ENCODE data around the gene TMEM134. TPM values are rescaled to one million over a fixed set of nuclear protein-coding genes. Genes with fewer than 3 reads are reported as not detected.
A peak's percentile ranks its signal among the peaks of the same experiment; 100 is the strongest.
"Not testable (repeated sequence)": the region's sequence is repeated elsewhere in the genome, so short reads cannot be mapped to it uniquely, and the experiment has no call there.

The TMEM134 gene
- total RNA-seq, 3 donors from 2014 or later (not counting 1 experiment from before 2014, with no cell fraction given) = 57.8 to 65.7 (median 61.2) TPM

GRCh38 chr11:67486481-67487195 lies 17.6 kb upstream of the TMEM134 start:
- peak overlapping the region; percentile 97 to 98 for H3K27ac Mint-ChIP-seq
- H3K4me1 Mint-ChIP-seq = peaks cover 55 to 62% of the 10 kb centered on the region in 2 donors
- intact Hi-C loops (cut with micrococcal nuclease) = no loop called here
- no peak for TF ChIP-seq CTCF (IDR thresholded peaks at IDR 0.05)
- no peaks in the 10 kb centered on the region for H3K9me3 ChIP-seq (ENCODE audit: control insufficient read depth, insufficient read depth, low read length)
- H3K36me3 Mint-ChIP-seq = no peaks in the 10 kb centered on the region
- peaks cover 60% of the 10 kb centered on the region for H3K4me1 ChIP-seq (ENCODE audit: control insufficient read depth, insufficient read depth, low read length)
- 52% methylated on average over 19 of the region's 20 CpGs for WGBS (ENCODE audit: insufficient coverage)
- H3K36me3 ChIP-seq (ENCODE audit: control insufficient read depth, insufficient read depth, low read length) = peaks cover 44% of the 10 kb centered on the region
- H3K27me3 Mint-ChIP-seq (ENCODE audit: low read depth in 2 of 2) = no peaks in the 10 kb centered on the region
- H3K4me3 Mint-ChIP-seq = peak overlapping the region; percentile 76
- H3K27me3 ChIP-seq (ENCODE audit: control insufficient read depth, insufficient read depth, low read length) = no peaks in the 10 kb centered on the region
- ATAC-seq = no peak
- H3K9me3 Mint-ChIP-seq = no peaks in the 10 kb centered on the region
- DNase-seq = peak in 1 of 2 donors; percentile 60
- no peak overlapping the region for H3K4me3 ChIP-seq (ENCODE audit: low read length)
- peak overlapping the region; percentile 74 for H3K27ac ChIP-seq (ENCODE audit: low read length)

GRCh38 chr11:67485873-67486361 lies 16.9 kb upstream of the TMEM134 start:
- Mint-ChIP-seq H3K4me1 (peaks cover 55 to 62% of the 10 kb centered on the region in 2 donors), H3K4me3 (peak overlapping the region; percentile 76), H3K27ac (peak overlapping the region; percentile 97 to 98)
- H3K9me3 ChIP-seq (ENCODE audit: control insufficient read depth, insufficient read depth, low read length); ATAC-seq; H3K27me3 ChIP-seq (ENCODE audit: control insufficient read depth, insufficient read depth, low read length); H3K27me3 Mint-ChIP-seq (ENCODE audit: low read depth in 2 of 2); H3K36me3 Mint-ChIP-seq; H3K4me3 ChIP-seq (ENCODE audit: low read length); H3K9me3 Mint-ChIP-seq: not testable (repeated sequence)
- DNase-seq = peak in 1 of 2 donors; percentile 66
- 40% methylated on average over 7 of the region's 7 CpGs for WGBS (ENCODE audit: insufficient coverage)
- peaks cover 60% of the 10 kb centered on the region for H3K4me1 ChIP-seq (ENCODE audit: control insufficient read depth, insufficient read depth, low read length)
- intact Hi-C loops (cut with micrococcal nuclease) = loop anchor here (2.0 kb wide), 1 partner anchor 19 kb away; the partner anchor contains the start of gene PITPNM1
- H3K27ac ChIP-seq (ENCODE audit: low read length) = peak overlapping the region; percentile 74
- peaks cover 36% of the 10 kb centered on the region for H3K36me3 ChIP-seq (ENCODE audit: control insufficient read depth, insufficient read depth, low read length)

GRCh38 chr11:67484847-67485311 lies 15.8 kb upstream of the TMEM134 start:
- WGBS (ENCODE audit: insufficient coverage) = 15% methylated on average over 11 of the region's 11 CpGs
- peak overlapping the region; percentile 99 for H3K4me3 Mint-ChIP-seq
- intact Hi-C loops (cut with micrococcal nuclease) = loop anchor here (2.0 to 5.0 kb wide), 2 partner anchors 20 to 83 kb away; partner anchors contain the start of genes PITPNM1, PPP1CA and TBC1D10C

More at GRCh38 chr11:67484847-67485311, 15.8 kb upstream of the TMEM134 start:
- no peaks in the 10 kb centered on the region for H3K27me3 ChIP-seq (ENCODE audit: control insufficient read depth, insufficient read depth, low read length)
- peak overlapping the region; percentile 74 for H3K27ac ChIP-seq (ENCODE audit: low read length)
- ATAC-seq (peak in 1 of 3 donors; percentile 19), DNase-seq (peak in 1 of 2 donors; percentile 80)
- Mint-ChIP-seq H3K4me1 (peaks cover 55 to 62% of the 10 kb centered on the region in 2 donors), H3K27me3 (ENCODE audit: low read depth in 2 of 2) (no peaks in the 10 kb centered on the region), H3K27ac (peak overlapping the region; percentile 97 to 98), H3K36me3 (no peaks in the 10 kb centered on the region), H3K9me3 (no peaks in the 10 kb centered on the region)
- TF ChIP-seq CTCF (IDR thresholded peaks at IDR 0.05) = no peak
- peaks cover 27% of the 10 kb centered on the region for H3K36me3 ChIP-seq (ENCODE audit: control insufficient read depth, insufficient read depth, low read length)
- H3K4me1 ChIP-seq (ENCODE audit: control insufficient read depth, insufficient read depth, low read length) = peaks cover 60% of the 10 kb centered on the region
- no peaks in the 10 kb centered on the region for H3K9me3 ChIP-seq (ENCODE audit: control insufficient read depth, insufficient read depth, low read length)
- H3K4me3 ChIP-seq (ENCODE audit: low read length) = peak overlapping the region; percentile 48
